ENCODE data around the gene JUNB. TPM values are rescaled to one million over a fixed set of nuclear protein-coding genes. Genes with fewer than 3 reads are reported as not detected.

Gene JUNB
- polyA plus RNA-seq, 1 of the 3 experiments (the other 2 are of a cell fraction), result 224 TPM

GRCh38 chr19:12749938-12750521 is 41.3 kb upstream of the JUNB start:
- no peak overlapping the region for H3K9ac ChIP-seq

GRCh38 chr19:12750851-12751250 is 40.4 kb upstream of the JUNB start:
- no peaks in the 10 kb centered on the region for H3K79me2 ChIP-seq (ENCODE audit: insufficient read depth)
- no peak overlapping the region for H3K9ac ChIP-seq
- WGBS (ENCODE audit: low lambda C conversion rate), result 58% methylated on average over 9 of the region's 9 CpGs
- no peaks in the 10 kb centered on the region for H3K9me3 ChIP-seq
- peaks cover 0 to 9% of the 10 kb centered on the region in 2 experiments for H3K36me3 ChIP-seq (replicated peaks in 1 of 2; ENCODE audit: control insufficient read depth in 1 of 2, insufficient read depth in 2 of 2, low read length in 1 of 2)
- H3K4me2 ChIP-seq, result no peak overlapping the region
- TF ChIP-seq SMC3 (IDR thresholded peaks at IDR 0.05; ENCODE audit: low read depth, low read length) (no peak), EP300 (IDR thresholded peaks at IDR 0.05; ENCODE audit: borderline replicate concordance in 1 of 2, low read depth in 1 of 2, low read length in 1 of 2) (no peak), FOSL2 (IDR thresholded peaks at IDR 0.05; ENCODE audit: borderline replicate concordance, low read depth) (no peak), EZH2phosphoT487 (IDR thresholded peaks at IDR 0.05; ENCODE audit: borderline replicate concordance, low read depth) (no peak), IRF3 (IDR thresholded peaks at IDR 0.05; ENCODE audit: low read depth, low read length) (no peak), JUND (IDR thresholded peaks at IDR 0.05) (no peak), MAX (IDR thresholded peaks at IDR 0.05; ENCODE audit: low read depth) (no peak), CTCF (IDR thresholded peaks at IDR 0.05) (no peak), CHD2 (IDR thresholded peaks at IDR 0.05; ENCODE audit: low read length, partially characterized antibody) (no peak), POLR2AphosphoS5 (IDR thresholded peaks at IDR 0.05; ENCODE audit: low read depth, low read length) (no peak), RCOR1 (IDR thresholded peaks at IDR 0.05; ENCODE audit: low read length) (no peak)
- peaks cover 40% of the 10 kb centered on the region for H3K27me3 ChIP-seq (ENCODE audit: insufficient read depth)
- H3K27ac ChIP-seq (ENCODE audit: low read depth in 2 of 2, low read length in 1 of 2), result no peak overlapping the region
- no peaks in the 10 kb centered on the region for H3F3A ChIP-seq (replicated peaks; ENCODE audit: insufficient read depth)
- H3K9me2 ChIP-seq, result no peaks in the 10 kb centered on the region
- peaks cover 0 to 8% of the 10 kb centered on the region in 2 experiments for H3K4me1 ChIP-seq (ENCODE audit: control insufficient read depth in 1 of 2, insufficient read depth in 2 of 2, low read depth in 1 of 2, low read length in 1 of 2)
- H2AFZ ChIP-seq (ENCODE audit: low read depth), result no peak overlapping the region
- H4K20me1 ChIP-seq (ENCODE audit: insufficient read depth), result no peaks in the 10 kb centered on the region
- no peak overlapping the region for H3K4me3 ChIP-seq (ENCODE audit: low read depth in 2 of 2, low read length in 1 of 2)
- ChIA-PET POLR2A (interaction anchor here (0.6 to 1.6 kb wide), 2 partner anchors 22 to 1308 kb away, joined by 5 to 6 read pairs; no protein-coding TSS in a partner anchor), CTCF (interaction anchor here (1.3 to 23.9 kb wide), 3 partner anchors 10 to 95 kb away, joined by 4 to 273 read pairs (median 9); no protein-coding TSS in a partner anchor)
- DNase-seq, result peak; percentile 28

More at GRCh38 chr19:12749938-12750521, 41.3 kb upstream of the JUNB start:
- peaks cover 40% of the 10 kb centered on the region for H3K27me3 ChIP-seq (ENCODE audit: insufficient read depth)
- peaks cover 0 to 8% of the 10 kb centered on the region in 2 experiments for H3K4me1 ChIP-seq (ENCODE audit: control insufficient read depth in 1 of 2, insufficient read depth in 2 of 2, low read depth in 1 of 2, low read length in 1 of 2)
- ChIA-PET POLR2A (interaction anchor here (0.6 to 1.6 kb wide), 3 partner anchors 13 to 43 kb away, joined by 3 to 5 read pairs (median 3); partner anchors contain the start of gene GET3), CTCF (interaction anchor here (0.6 to 23.9 kb wide), 5 partner anchors 11 to 1310 kb away, joined by 3 to 273 read pairs (median 3); no protein-coding TSS in a partner anchor)
- no peaks in the 10 kb centered on the region for H3K79me2 ChIP-seq (ENCODE audit: insufficient read depth)
- no peaks in the 10 kb centered on the region for H3K9me3 ChIP-seq
- peak; percentile 54 for DNase-seq
- no peaks in the 10 kb centered on the region for H3K9me2 ChIP-seq
- H3K36me3 ChIP-seq (replicated peaks in 1 of 2; ENCODE audit: control insufficient read depth in 1 of 2, insufficient read depth in 2 of 2, low read length in 1 of 2), result peaks cover 0 to 15% of the 10 kb centered on the region in 2 experiments
- H3K27ac ChIP-seq (ENCODE audit: low read depth in 2 of 2, low read length in 1 of 2), result no peak overlapping the region
- H3F3A ChIP-seq (replicated peaks; ENCODE audit: insufficient read depth), result no peaks in the 10 kb centered on the region
- 19% methylated on average over 11 of the region's 24 CpGs for WGBS (ENCODE audit: low lambda C conversion rate)
- no peak for TF ChIP-seq FOXJ3 (CRISPR knock-in tag; IDR thresholded peaks at IDR 0.05)
- H3K4me2 ChIP-seq, result peak overlapping the region; percentile 45; the same call in 1 of the 2 replicates
- no peak overlapping the region; a peak in 1 of 4 replicates for H3K4me3 ChIP-seq (ENCODE audit: low read depth in 2 of 2, low read length in 1 of 2)
- H2AFZ ChIP-seq (ENCODE audit: low read depth), result 0 out of 2 replicates have a peak overlapping the region, but pooled peaks have one; percentile 38
- H4K20me1 ChIP-seq (ENCODE audit: insufficient read depth), result no peaks in the 10 kb centered on the region

Measured in SK-N-SH (cell line).